DMS153 treated with DMSO at 0.1 percent for 48 hours (cell line): ENCODE measurements around the gene PARP8.
"Not testable (repeated sequence)": the region's sequence is repeated elsewhere in the genome, so short reads cannot be mapped to it uniquely, and the experiment has no call there.

Experiments used
- DNase-seq: peaks from one replicate; lab custom pipeline; 2025; ENCODE audit not compliant: unreplicated experiment; lab: John Stamatoyannopoulos, UW

The PARP8 gene

GRCh38 chr5:50684721-50685120, 18.3 kb downstream of the PARP8 start:
- no peak for DNase-seq

GRCh38 chr5:50687548-50687947, 21.1 kb downstream of the PARP8 start:
- DNase-seq: no peak

GRCh38 chr5:50691399-50692016, 25.1 kb downstream of the PARP8 start:
- DNase-seq: no peak

- DNase-seq: no peak
Measured at GRCh38 chr5:50694027-50694590, 27.7 kb downstream of the PARP8 start.

GRCh38 chr5:50694626-50695025, 28.2 kb downstream of the PARP8 start:
- DNase-seq: not testable (repeated sequence)

GRCh38 chr5:50697739-50698138, 31.3 kb downstream of the PARP8 start:
- DNase-seq: no peak

- DNase-seq: no peak
Measured at GRCh38 chr5:50699737-50700136, 33.3 kb downstream of the PARP8 start.

- DNase-seq: no peak
Measured at GRCh38 chr5:50700706-50701105, 34.3 kb downstream of the PARP8 start.

- no peak for DNase-seq
Measured at GRCh38 chr5:50702615-50703366, 36.4 kb downstream of the PARP8 start.

- no peak for DNase-seq
Measured at GRCh38 chr5:50703367-50703666, 36.9 kb downstream of the PARP8 start.

GRCh38 chr5:50704730-50705129, 38.3 kb downstream of the PARP8 start:
- no peak for DNase-seq

GRCh38 chr5:50709471-50709870, 43.0 kb downstream of the PARP8 start:
- DNase-seq: no peak

- no peak for DNase-seq
Measured at GRCh38 chr5:50710838-50711237, 44.4 kb downstream of the PARP8 start.

GRCh38 chr5:50711280-50711679, 44.8 kb downstream of the PARP8 start:
- DNase-seq: no peak

- no peak for DNase-seq
Measured at GRCh38 chr5:50712479-50712878, 46.0 kb downstream of the PARP8 start.

- no peak for DNase-seq
Measured at GRCh38 chr5:50715001-50715400, 48.6 kb downstream of the PARP8 start.

GRCh38 chr5:50716134-50716533, 49.7 kb downstream of the PARP8 start:
- DNase-seq: no peak

GRCh38 chr5:50717651-50718050, 51.2 kb downstream of the PARP8 start:
- no peak for DNase-seq

- DNase-seq: no peak
Measured at GRCh38 chr5:50720061-50720710, 53.7 kb downstream of the PARP8 start.

- DNase-seq: no peak
Measured at GRCh38 chr5:50722223-50722622, 55.8 kb downstream of the PARP8 start.

GRCh38 chr5:50724262-50724661, 57.8 kb downstream of the PARP8 start:
- DNase-seq: no peak

GRCh38 chr5:50725800-50726474, 59.5 kb downstream of the PARP8 start:
- no peak for DNase-seq
